Measurements from ENCODE around the gene TKTL1.
"Not testable (repeated sequence)": the region's sequence is repeated elsewhere in the genome, so short reads cannot be mapped to it uniquely, and the experiment has no call there.

TKTL1 gene

GRCh38 chrX:154343620-154344019 lies 48.0 kb downstream of the TKTL1 start:
- not testable (repeated sequence) for DNase-seq (ENCODE audit: low spot score)

GRCh38 chrX:154348114-154348531 lies 52.5 kb downstream of the TKTL1 start:
- no peak for DNase-seq (ENCODE audit: low spot score)

GRCh38 chrX:154348646-154349358 lies 53.2 kb downstream of the TKTL1 start:
- no peak for DNase-seq (ENCODE audit: low spot score)

- no peak for DNase-seq (ENCODE audit: low spot score)
Measured at GRCh38 chrX:154349359-154349935, 53.9 kb downstream of the TKTL1 start.

GRCh38 chrX:154349979-154350378 lies 54.4 kb downstream of the TKTL1 start:
- DNase-seq (ENCODE audit: low spot score): no peak

GRCh38 chrX:154350429-154351182 lies 55.0 kb downstream of the TKTL1 start:
- no peak for DNase-seq (ENCODE audit: low spot score)

GRCh38 chrX:154351183-154352011 lies 55.8 kb downstream of the TKTL1 start:
- no peak for DNase-seq (ENCODE audit: low spot score)

GRCh38 chrX:154352012-154352401 lies 56.4 kb downstream of the TKTL1 start:
- DNase-seq (ENCODE audit: low spot score): no peak

- no peak for DNase-seq (ENCODE audit: low spot score)
Measured at GRCh38 chrX:154352466-154352865, 56.9 kb downstream of the TKTL1 start.

- no peak for DNase-seq (ENCODE audit: low spot score)
Measured at GRCh38 chrX:154353172-154353843, 57.7 kb downstream of the TKTL1 start.

- no peak for DNase-seq (ENCODE audit: low spot score)
Measured at GRCh38 chrX:154354013-154354412, 58.4 kb downstream of the TKTL1 start.

- DNase-seq (ENCODE audit: low spot score): no peak
Measured at GRCh38 chrX:154354516-154354915, 58.9 kb downstream of the TKTL1 start.

- no peak for DNase-seq (ENCODE audit: low spot score)
Measured at GRCh38 chrX:154355094-154355775, 59.6 kb downstream of the TKTL1 start.

GRCh38 chrX:154355776-154356140 lies 60.2 kb downstream of the TKTL1 start:
- no peak for DNase-seq (ENCODE audit: low spot score)

- no peak for DNase-seq (ENCODE audit: low spot score)
Measured at GRCh38 chrX:154356596-154356995, 61.0 kb downstream of the TKTL1 start.

- DNase-seq (ENCODE audit: low spot score): no peak
Measured at GRCh38 chrX:154357205-154357604, 61.6 kb downstream of the TKTL1 start.

GRCh38 chrX:154358011-154358410 lies 62.4 kb downstream of the TKTL1 start:
- no peak for DNase-seq (ENCODE audit: low spot score)

GRCh38 chrX:154358829-154359228 lies 63.2 kb downstream of the TKTL1 start:
- no peak for DNase-seq (ENCODE audit: low spot score)

- no peak for DNase-seq (ENCODE audit: low spot score)
Measured at GRCh38 chrX:154359362-154360154, 64.0 kb downstream of the TKTL1 start.

- DNase-seq (ENCODE audit: low spot score): no peak
Measured at GRCh38 chrX:154360155-154360713, 64.6 kb downstream of the TKTL1 start.
